HCT116 (cell line): Measurements from ENCODE around the gene FAM221A.
A peak's percentile ranks its signal among the peaks of the same experiment; 100 is the strongest.

Experiments
- ATF3 ChIP-seq: IDR thresholded peaks from 2 replicates; pipeline ENCODE4 v1.6.1; 2012
- CTCF ChIP-seq, 3 experiments: fragments of 200-600 bp in 1 of 3; sonication (generic) in 1 of 3; IDR thresholded peaks in 2 of 3; conservative IDR thresholded peaks in 1 of 3; 2 replicates each; pipeline ENCODE4 v1.5.1; 2012 to 2017; ENCODE audit warnings: low read depth in 2 of 3, low read length in 2 of 3, antibody characterized with exemption in 1 of 3, borderline replicate concordance in 1 of 3, control low read depth in 1 of 3, mild to moderate bottlenecking in 1 of 3, mixed read lengths in 1 of 3, mixed run types in 1 of 3, moderate library complexity in 1 of 3; ENCODE audit not compliant: insufficient read depth in 1 of 3
- EGR1 ChIP-seq: IDR thresholded peaks from 2 replicates; pipeline ENCODE4 v1.6.1; 2012; ENCODE audit warnings: low read depth
- ELF1 ChIP-seq: IDR thresholded peaks from 2 replicates; pipeline ENCODE4 v1.6.1; 2012; ENCODE audit warnings: low read depth, borderline replicate concordance
- EZH2 ChIP-seq: fragments of 200-600 bp; sonication (generic); IDR thresholded peaks from 2 replicates; pipeline ENCODE4 v1.6.1; 2017; ENCODE audit warnings: antibody characterized with exemption, mixed run types
- EZH2phosphoT487 ChIP-seq: fragments of 200-600 bp; IDR thresholded peaks from 2 replicates; pipeline ENCODE4 v1.6.1; 2018; ENCODE audit warnings: antibody characterized with exemption, borderline replicate concordance
- JUND ChIP-seq: IDR thresholded peaks from 2 replicates; pipeline ENCODE4 v1.6.1; 2012
- POLR2A ChIP-seq: IDR thresholded peaks from 2 replicates; pipeline ENCODE4 v1.7.0; 2011; ENCODE audit warnings: borderline replicate concordance; ENCODE audit not compliant: insufficient read depth, insufficient read length; ENCODE audit errors: extremely low read depth
- POLR2AphosphoS5 ChIP-seq: IDR thresholded peaks from 2 replicates; pipeline ENCODE4 v1.6.1; 2011; ENCODE audit warnings: mild to moderate bottlenecking, low read depth, low read length, moderate library complexity
- REST ChIP-seq: IDR thresholded peaks from 2 replicates; pipeline ENCODE4 v1.6.1; 2012; ENCODE audit warnings: low read depth
- SIN3A ChIP-seq: IDR thresholded peaks from 2 replicates; pipeline ENCODE4 v1.6.1; 2012; ENCODE audit warnings: low read depth
- TCF7L2 ChIP-seq: IDR thresholded peaks from 2 replicates; pipeline ENCODE4 v1.7.0; 2011; ENCODE audit warnings: borderline replicate concordance, inconsistent platforms; ENCODE audit not compliant: insufficient read depth, insufficient read length; ENCODE audit errors: extremely low read depth
- ZFX ChIP-seq: fragments of 450-650 bp; IDR thresholded peaks from 2 replicates; pipeline ENCODE4 v1.6.1; 2017

- TF ChIP-seq JUND (no peak), REST (no peak), CTCF (IDR thresholded peaks at IDR 0.05 in 2 of 3, conservative IDR thresholded peaks at IDR 0.05 in 1 of 3; ENCODE audit: borderline replicate concordance in 1 of 3, insufficient read depth in 1 of 3, low read depth in 2 of 3, low read length in 2 of 3) (peak in 2 of 3 experiments; percentile 28 to 54; a peak in 3 of 6 replicates), ATF3 (no peak), POLR2A (no peak), POLR2AphosphoS5 (no peak), EZH2 (no peak), EZH2phosphoT487 (no peak), ZFX (no peak), EGR1 (no peak), TCF7L2 (no peak), SIN3A (no peak), ELF1 (no peak)
Measured at GRCh38 chr7:23679898-23680413, at the start of gene FAM221A.
